NCI-H1417 (cell line): Measurements from ENCODE around the gene DNLZ.

ENCODE experiments used
- DNase-seq, 3 experiments: peaks; one replicate each; lab custom pipeline; 2025; lab: John Stamatoyannopoulos, UW

The DNLZ gene

DNA sequence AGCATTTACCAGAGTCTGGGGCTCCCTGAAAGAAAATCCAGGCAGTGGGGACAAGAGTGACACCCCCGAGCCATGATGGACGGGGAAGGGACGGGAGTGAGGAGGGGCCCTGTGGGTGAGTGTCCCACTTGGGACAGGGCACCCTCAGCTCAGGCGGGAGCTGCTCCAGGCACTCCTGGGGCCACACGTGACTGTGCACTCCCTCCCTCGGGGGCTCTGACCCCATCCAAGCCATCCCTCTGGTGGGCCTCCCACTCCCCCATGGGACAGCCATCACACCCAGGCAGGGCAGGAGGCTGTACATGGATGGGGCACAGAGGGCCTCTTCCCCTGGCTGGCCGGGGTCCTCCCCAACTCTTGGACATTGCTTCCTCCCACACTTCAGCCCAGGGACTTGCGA, 12.9 kb upstream of the DNLZ start:
- DNase-seq = no peak

DNA sequence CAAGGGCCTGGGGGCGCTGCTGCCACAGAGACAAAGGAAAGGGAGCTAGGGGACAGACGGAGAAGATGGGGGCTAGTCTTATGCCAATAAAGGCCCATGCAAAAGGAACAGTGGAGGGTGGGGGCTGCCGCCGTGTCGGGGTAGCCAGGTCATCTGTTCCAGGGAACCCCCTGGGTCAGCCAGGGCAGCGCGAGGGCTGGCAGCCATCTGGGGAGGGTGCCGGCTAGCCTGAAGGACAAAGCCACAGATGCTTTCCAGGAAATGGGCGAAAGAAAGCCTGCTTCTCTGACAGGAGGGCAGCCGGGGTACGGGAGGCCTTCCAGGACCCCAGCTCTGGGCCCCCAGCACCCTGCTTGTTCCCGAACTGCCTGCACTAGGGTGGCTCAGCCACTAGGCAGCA, 11.6 kb upstream of the DNLZ start:
- DNase-seq = no peak

DNA sequence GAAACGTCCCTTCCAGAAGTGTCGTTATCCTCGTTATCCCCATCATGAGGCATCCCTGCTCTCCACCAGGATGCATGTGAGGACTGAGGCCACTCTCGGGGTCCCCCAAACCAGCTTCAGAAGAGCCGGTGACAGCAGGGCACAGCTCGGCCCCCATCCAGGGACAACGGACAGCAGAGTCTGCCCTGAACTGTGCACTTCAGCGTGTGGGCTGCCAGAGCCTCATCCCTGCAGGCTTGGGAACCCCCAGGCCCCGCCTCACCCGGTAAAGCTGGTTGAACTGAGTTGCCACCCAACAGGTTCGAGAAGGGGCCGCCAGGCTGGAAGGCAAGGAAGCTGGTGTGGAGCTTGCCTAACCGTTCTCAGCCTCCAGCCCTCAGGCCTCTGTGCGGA, 10.6 kb upstream of the DNLZ start:
- no peak for DNase-seq

DNA sequence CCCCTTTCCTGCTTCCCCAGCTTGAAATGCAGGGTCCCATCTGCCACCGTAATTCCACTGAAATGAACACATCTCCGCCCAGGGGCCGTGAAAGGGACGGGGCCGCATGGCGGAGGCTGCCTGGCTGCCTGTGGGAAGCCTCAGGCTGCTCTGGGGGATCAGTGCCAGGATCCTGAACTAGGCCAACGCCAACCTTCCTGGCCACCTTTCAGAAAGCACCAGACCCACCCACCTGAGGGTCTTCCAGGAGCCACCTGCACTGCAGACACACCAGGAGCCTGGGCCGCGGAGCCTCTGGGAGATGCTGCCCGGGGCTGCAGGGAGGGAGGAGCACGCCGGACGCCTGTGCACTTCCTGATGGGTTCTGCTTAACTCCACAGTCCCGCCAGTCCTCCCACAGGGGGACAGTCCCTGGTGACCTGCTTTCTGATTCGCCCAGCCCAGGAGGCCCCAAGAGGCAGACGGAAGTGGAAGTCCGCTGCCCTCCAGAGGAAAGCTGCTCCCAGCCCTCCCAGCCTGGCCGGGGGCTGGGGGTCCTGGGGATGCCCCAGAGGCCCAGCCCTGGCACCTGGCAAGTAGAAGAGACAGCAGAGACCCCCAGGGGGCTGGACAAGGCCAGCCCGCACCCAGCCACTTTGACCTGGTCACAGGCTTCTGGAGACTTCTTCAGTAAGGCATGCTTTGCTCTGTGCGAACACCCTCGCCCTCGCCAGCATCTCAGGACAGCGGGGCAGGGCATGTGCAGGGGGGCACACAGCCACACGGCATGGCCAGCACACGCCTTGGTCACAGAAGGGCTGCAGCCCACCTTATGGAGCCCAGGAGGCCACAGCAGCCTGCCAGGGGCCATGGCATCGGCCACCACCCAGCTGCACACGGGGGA, 10.0 kb upstream of the DNLZ start, which contains the start of gene CARD9:
Gene CARD9 (minus strand): TSS at position 370 of the 883 bp plus-strand sequence. CDS start 1,591 bp downstream, outside the sequence.
- no peak for DNase-seq

DNA sequence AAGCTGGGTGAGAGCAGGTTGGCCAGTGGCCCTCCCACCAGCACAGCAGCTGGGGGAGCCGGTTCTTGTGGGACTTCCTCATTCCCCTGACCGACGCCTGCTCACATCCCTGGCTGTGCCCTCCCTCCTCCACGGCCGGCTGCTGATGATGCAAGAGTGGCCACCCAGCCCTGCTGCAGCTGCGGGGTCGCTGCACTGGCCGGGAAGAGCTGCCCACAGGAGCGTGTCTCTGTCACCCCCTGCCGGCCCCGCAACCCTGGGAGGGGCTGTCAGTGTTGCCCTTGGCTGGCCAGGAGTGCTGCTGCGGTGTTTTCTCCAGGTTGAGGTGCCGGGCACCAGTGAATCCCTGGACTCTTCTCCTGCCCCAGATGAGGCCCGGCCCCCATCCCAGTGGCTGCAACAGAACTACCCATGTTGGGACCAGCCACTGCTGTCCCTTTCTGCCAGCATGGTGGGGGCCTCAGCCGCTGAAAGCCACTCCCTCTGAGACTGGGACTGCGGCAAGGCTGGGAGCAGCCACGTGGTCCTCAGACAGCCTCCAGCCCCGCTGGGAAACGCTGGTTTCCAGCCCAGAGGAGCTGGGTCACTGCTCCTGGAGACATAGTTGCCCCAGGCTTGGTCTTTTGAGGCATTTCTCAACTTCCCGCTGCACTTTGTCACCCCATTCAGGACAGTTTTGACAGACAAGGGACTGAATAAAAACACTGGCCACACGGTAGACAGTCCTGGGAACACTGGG, 9.2 kb upstream of the DNLZ start:
- peak in 2 of 3 experiments; percentile 29 to 53 for DNase-seq

DNA sequence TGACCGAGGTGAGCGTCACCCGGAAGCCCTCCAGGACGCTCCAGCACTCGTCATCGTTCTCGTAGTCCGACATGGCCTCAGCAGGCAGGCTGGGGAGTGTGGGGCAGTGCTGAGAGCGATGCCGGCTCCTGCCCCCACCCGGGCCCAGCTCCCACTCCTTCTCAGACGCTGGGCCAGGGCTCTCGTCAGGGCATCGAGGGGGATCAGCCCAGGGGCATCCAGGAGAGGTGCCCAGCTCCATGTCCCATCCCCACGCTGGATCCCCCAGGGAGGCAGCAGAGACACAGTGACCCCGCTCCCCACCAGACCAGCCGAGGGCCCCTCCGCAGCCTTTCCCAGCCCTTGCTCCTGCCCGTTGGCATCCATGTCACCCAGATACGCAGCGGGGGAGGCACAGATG, 8.5 kb upstream of the DNLZ start:
- DNase-seq = no peak

DNA sequence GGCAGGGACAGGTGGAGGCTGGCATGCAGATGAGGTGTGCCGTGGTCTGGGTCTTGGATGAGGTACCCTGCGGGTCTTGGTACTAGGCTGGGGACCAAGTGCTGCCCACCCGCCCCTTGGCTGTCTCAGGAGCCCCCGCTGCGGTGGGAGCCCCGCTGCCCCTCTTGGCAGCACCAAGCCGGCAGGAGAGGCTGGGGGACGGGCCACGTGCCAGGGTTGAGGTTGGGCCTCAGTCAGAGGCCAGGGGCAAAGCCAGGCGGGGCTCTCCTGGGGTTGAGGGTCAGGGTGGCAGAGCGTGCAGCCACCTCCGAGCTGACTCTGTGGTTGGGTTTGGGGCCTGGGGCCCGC, 8.0 kb upstream of the DNLZ start:
- no peak for DNase-seq

DNA sequence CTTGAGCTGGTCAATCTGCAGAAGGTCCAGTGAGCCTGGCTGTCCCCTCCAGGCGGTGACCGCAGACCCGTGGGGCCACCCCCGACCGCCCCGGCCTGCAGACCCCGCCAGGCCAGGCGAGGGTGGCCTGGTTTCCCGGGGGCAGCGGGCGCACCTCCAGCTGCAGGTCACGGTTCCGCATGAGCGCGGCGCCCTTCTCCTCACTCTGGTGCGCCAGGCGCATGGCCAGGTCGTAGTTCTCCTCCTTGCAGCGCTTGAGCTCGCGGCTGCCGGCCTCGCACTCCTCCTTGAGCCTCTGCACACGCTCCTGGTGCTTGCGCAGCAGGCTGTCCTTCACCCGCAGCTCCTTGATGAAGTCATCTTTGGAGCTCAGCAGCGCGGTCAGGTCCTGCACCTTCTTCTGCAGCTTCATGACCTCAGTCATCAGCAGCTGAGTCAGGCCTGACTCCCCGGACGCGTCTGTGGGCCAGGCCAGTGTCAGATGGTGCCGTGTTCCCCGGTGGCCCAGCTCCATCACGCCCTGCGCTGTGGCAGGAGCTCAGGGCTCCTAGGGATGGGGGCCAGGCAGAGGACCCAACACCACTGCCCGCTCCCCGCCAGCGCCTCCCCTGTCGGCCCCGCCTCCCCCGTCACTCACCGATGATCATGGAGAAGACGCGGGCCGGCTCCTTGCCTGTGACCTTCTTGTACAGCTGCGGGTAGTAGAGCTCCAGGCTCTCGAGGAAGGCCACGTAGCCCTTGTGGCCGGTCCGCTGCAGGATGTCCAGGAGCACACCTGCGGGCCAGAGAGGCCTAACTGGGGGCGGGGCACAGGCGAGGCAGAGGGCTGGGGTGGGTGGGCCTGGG, 7.4 kb upstream of the DNLZ start:
- no peak for DNase-seq

DNA sequence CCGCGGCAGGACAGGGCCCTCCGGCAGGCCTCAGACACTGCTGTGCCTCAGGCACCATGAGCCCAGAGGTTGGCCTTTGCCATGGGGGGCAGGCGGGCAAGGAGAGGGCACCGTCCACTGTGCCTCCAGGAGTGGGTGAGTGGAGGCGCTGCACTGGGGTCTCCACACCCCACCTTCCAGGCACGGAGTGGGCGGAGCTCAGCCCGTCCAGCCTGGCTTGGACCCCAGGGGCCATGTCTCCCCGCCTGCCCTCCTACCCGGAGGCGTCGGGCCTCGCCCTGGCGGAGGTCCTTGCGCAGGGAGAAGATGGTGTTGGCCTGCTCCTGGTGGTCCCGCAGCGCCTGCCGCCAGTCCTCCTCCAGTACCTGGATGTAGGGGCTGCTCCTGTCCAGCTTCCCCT, 6.5 kb upstream of the DNLZ start:
- DNase-seq = no peak

DNA sequence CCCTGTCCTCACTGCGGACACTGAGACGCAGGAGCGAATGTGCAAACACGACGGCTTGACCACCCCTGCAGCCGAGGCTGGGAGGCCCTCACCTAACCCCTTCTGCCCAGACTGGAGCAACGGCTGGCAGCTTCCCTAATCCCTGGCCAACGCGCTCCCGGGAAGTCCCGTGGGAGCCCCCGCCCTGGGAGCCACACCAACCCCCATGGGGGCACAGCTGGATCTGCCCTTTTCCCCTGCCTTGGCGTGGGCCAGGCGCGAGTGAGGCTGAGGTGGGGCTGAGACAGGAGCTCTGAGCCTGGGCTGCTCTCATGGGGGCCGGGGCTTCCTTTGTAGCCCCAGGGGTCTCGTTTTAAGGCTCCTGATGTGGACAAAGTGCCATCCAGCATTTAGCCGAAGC, 4.6 kb upstream of the DNLZ start:
- DNase-seq = no peak

DNA sequence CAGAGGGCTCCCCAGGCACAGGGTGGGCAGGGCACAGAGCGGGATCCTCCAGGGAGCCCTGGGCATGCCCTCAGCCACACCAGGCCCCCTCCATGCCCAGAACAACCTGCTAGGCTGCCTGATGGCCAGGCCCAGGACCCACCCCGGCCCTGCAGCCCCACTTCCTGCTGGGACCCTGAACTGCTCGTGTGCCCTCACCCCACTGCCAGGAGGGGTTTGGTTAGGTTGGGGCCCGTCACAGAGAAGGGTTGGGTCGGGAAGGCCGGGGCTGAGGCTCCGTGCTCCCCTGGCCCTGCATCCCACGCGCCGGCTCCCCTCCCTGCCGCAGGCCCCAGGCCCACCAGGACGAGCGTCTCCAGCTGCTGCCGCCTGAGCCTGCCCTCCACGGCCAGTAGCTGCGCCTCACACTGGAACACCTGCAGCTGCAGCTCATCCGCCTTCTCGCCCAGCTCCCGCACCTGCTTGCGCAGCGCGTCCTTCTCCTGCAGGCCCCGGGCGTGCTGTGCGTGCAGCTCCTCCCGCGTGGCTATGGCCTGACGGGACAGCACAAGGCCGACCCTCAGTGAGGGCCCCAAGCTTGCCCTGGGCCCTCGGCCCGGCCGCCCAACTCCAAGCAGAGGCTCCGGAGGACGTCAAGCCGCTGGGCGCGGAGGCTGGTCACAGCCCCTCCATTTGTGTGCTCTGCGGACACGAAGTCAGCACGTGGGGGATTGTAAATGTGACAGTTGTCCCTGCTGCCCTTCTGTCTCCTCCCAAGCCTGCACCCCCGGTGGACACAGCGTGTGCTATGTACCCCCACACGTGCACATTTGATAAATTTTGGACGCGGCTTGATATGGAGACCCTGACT, 4.0 kb upstream of the DNLZ start:
- peak in 1 of 3 experiments; percentile 46 for DNase-seq

DNA sequence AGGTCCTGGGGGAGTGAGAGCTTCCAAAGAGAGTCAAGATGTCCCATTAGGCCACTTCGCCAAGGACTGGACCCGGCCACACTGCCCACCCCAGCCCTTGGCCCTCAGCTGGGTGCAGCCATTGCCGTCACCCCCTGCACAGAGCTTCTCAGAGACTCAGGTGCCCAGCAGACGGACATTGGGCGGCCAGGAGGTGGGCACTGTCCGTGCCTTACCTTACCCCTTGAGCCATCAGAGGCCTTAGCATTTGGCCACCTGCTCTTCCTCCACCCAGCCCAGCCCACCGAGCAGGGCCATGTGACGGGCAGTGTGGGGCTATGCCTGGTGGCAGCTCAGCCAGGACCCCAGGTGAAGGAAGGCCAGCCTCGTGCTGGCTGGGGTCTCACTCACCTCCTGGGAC, 3.3 kb upstream of the DNLZ start:
- no peak for DNase-seq

DNA sequence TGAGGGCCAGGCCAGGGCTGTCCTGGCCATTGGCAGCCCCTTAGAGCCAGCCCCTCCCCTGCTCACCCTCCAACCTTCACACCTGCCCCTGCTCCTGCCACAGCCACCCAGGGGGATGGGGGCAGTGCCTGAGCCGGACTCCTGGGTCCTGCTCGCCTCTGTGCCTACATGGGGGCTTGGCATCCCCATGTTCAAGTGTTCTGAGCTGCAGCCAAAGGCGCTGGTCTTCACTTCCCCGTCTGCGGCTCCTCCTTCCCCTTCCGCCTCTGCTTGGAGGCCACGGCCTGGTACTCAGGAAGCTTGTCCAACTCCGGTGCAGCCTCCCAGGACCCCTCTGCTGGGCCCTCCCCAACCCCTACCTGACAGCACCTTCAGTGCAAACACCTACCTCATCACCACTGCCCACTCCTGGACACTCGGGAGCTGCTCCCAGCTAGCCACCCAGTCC, 2.3 kb upstream of the DNLZ start:
- DNase-seq = no peak

DNA sequence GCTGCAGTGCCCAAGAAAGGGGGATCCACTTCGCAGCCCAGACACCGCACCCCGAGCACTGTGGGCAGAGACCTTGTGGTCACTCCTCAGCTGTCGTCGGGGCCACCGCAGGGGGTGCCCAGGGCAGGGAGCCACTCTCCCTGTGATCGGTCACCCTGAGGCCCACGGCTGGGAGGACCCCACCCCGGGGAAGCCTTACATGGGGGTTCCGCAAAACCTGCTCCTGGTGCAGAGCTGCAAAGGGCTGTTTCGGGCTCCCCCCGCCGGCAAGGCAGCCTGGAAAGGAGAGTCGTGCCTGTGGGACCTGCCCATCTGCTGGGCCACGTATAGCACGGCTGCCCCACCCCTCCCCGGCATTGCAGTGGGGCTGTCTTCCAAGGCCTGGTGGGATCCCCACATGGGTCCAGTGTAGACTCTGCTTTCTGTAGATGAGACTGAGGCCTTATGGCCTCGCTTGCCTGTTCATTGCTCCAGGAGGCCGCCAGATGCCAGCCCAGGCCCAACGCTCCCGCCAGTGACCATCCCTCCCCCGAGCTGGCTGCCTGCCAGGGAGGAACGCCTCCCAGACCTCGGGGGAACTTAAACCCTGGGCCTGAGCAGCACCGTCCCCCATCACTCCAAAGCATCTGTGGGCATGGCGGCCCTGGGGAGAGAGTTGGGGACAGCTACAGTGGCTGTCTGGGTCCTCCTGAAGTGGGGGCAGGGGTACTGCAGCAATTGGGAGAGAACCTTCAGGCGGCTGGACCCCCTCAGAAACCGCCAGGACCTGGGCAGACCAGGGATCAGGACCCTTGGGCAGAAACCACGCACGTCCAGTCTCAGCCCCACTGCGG, 1.6 kb upstream of the DNLZ start:
- peak in 2 of 3 experiments; percentile 44 to 68 for DNase-seq

DNA sequence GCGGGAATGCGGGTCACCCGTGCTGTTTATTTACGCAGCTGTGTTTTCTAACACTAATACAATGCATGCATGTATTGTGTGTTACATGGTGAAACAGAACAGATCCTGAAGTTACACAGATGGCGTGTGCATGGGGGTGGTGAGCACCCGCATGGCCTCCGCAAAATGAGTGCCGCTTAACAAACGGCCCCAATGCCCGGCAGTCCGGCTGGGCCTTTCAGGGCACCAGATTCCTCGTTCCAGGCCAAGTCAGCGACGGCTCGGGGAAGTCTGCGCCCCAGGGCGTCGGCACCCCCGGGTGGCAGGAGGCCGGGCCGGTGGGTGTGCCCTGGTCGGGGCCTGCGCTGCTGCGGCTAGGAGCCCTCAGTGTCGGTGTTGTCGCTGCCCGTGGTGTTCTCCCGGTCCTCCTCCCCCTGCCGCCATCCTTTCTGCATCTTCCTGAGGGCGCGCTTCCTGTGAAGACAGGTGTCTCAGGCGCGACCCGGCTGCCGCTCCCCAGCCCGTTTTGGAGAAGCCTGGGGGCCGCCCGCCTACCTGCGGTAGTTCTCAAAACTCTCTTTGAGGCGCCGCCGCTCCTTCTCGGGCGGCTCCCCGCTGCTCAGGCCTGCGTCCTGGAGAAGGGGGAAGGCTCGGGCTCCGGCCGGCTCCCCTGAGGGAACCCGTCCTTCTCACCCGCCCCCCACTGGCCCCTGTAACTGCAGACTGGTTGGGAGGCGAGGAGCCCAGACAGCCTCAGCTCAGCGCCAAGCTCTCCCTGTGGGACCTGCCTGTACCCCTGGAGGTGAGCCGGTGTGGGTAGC, 605 bp upstream of the DNLZ start:
- DNase-seq = peak in 2 of 3 experiments; percentile 90 to 93

DNA sequence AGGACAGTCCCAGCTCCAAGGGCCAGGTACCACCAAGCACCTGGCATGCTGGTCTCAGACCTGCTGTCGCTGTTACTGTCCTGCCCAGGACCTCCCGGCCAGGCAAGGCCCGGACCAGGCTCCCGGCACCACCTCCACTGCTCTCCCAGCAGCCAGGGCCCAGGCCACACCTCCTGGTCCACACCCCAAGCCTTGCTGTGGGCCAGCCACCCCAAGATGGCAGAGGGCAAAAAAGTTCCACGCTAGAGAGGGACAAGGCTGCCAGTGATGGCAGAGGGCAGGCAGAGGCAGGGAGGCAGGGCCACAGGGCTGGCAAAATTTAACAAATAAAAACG, 1.1 kb downstream of the DNLZ start:
- DNase-seq = no peak

DNA sequence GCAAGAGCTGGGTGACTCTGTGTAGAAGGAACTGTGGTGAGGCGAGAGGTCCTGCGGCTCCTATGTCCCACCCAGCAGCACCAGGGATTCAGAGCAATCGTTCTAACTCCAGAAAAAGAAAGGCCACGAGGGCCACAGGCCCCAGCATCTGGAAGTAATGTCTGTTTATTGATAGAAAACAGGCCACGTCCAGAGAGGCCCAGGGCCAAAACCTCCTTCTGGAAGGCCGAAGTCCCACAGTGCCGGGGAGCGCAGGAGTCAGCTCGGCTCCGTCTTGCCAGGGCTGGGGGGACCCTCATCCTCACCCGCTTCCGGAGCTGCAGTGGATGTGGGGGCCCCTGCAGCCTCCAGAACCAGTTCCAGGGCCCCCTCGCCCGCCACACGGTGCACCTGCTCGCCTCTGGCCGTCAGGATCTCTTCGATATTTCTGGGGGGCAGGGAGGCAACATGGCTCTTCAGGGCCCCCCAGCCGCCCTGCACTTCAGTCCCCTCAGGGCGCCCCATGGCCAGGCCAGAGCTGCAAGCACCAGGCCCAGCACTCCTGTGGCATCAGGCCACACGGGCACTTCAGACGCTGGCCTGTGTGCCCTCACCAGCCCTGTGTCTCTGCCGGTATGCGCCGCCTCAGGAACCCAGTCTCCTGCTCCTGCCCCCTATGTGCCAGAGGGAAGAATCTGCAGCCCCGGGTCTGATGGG, 1.6 kb downstream of the DNLZ start:
- no peak for DNase-seq

DNA sequence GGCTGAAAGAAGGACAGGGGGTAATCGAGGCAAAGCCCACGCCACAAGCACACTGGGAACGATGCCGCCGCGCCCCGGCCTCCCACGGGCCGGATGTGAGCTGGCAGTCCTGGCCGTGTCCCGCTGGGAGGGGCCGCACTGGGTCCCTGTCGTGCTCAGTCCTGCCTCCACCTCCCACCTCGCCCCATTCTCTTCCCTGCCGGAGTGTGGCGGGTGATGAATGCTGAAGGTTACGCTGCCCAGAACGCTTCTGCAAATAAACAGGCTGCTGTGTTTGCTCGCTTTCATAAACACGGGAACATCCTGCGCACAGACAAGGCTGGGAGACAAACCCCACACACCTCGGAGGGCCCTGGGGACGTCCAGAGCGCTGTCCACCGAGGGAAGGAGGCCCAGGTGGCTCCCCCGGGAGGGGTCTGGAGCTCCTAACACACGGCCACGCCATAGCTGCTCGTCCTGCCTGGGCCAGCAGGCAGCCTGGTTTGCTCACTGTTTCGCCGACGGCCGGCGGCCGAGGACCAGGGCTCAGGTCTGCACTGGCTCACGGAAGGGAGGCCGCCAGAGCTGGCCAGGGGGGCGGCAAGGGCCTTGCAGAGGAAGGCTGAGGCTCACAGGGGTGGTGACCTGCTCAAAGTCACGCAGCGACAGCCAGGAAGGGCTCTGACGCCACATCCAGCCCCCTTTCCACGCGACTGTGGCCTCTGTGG, 2.3 kb downstream of the DNLZ start:
- DNase-seq = no peak
